Adrenal gland (tissue), 12 donors: Measurements from ENCODE around the gene NQO2. TPM values are rescaled to one million over a fixed set of nuclear protein-coding genes. Genes with fewer than 3 reads are reported as not detected.
A peak's percentile ranks its signal among the peaks of the same experiment; 100 is the strongest.

ENCODE experiments used
- DNase-seq, 7 donors: peaks; one replicate each; pipeline ENCODE4 v3.0.0-alpha.2; 2019 to 2020
- H3K27ac ChIP-seq, 5 donors: fragments of 200-600 bp; sonication (generic) in 4 of 5; 1 replicate in 3 of 5; 2 replicates in 2 of 5; pipeline versions ENCODE4 v1.5.1 to v1.8.0; 2016 to 2020; ENCODE audit warnings: mild to moderate bottlenecking in 1 of 5
- H3K27me3 ChIP-seq: fragments of 200-600 bp; 2 replicates; pipeline ENCODE4 v1.8.0; 2021
- H3K36me3 ChIP-seq, 2 donors: fragments of 200-600 bp; replicated peaks in 1 of 2; 1 replicate in 1 of 2; 2 replicates in 1 of 2; pipeline versions ENCODE4 v1.5.1 to v1.8.0; 2018 to 2022
- H3K4me1 ChIP-seq, 2 donors: fragments of 200-600 bp; replicated peaks in 1 of 2; 1 replicate in 1 of 2; 2 replicates in 1 of 2; pipeline versions ENCODE4 v1.5.1 to v1.8.0; 2018 to 2021
- H3K4me3 ChIP-seq, 4 donors: fragments of 200-600 bp; sonication (generic) in 3 of 4; one replicate each; pipeline ENCODE4 v1.5.1; 2016 to 2018
- H3K9me3 ChIP-seq, 3 donors: fragments of 200-600 bp; sonication (generic) in 1 of 3; replicated peaks in 1 of 3; 1 replicate in 2 of 3; 2 replicates in 1 of 3; pipeline versions ENCODE4 v1.5.1 to v1.8.0; 2016 to 2021
- CTCF ChIP-seq, 6 experiments: fragments of 450-650 bp in 4 of 6; fragments of 200-600 bp in 2 of 6; sonication (generic) in 1 of 6; IDR thresholded peaks; 1 replicate in 5 of 6; 2 replicates in 1 of 6; pipeline versions ENCODE4 v1.5.1 to v1.8.0; 2016 to 2021; ENCODE audit warnings: antibody characterized with exemption in 6 of 6, mild to moderate bottlenecking in 2 of 6, moderate library complexity in 1 of 6
- POLR2A ChIP-seq, 2 donors: fragments of 450-650 bp; IDR thresholded peaks; one replicate each; pipeline ENCODE4 v1.6.1; 2017; ENCODE audit warnings: antibody characterized with exemption in 2 of 2, mild to moderate bottlenecking in 2 of 2, moderate library complexity in 1 of 2
- WGBS, 4 donors: extraction: QIAGEN DNeasy Blood & Tissue Kit in 2 of 4; methylation state at CpG; one replicate each; pipeline versions ENCODE4 v1.1.5 to v1.1.7; 2013 to 2017; 5-methylcytosine and 5-hydroxymethylcytosine counted together
- intact Hi-C, 2 donors: fragments of 100-400 bp; cut with DNase I; formaldehyde crosslinking; loops; one replicate each; pipeline versions ENCODE4 v1.14.1 to v1.15.0; 2022 to 2023
- polyA plus RNA-seq, 3 donors: library from polyadenylated mRNA; stranded (reverse); fragments of 200-250 nt in 2 of 3; fragments of 350-450 nt in 1 of 3; fragmentation: Illumina TruSeq in 1 of 3; extraction: RNeasy Lipid Tissue Mini Kit (QIAGEN cat#74804) in 1 of 3; gene quantifications; one replicate each; pipeline ENCODE4 v1.2.3, GENCODE V29; 2013 to 2014
- total RNA-seq, 9 donors: library from RNA; depleted of rRNA in 4 of 9; stranded (reverse); fragments of >200 nt in 4 of 9; fragments of 120-200 nt in 1 of 9; fragmentation: NEBNext Ultra II Directional in 1 of 9; extraction: Animal tissue kit (Norgen Biotek cat#: 25700) in 1 of 9; gene quantifications; one replicate each; pipeline versions ENCODE4 v1.1.0 to v1.2.4, GENCODE V29; 2013 to 2023
- donor health status: healthy with polysubstance abuse.
- donor health status: Bipolar disorder and iron deficiency.
- donor health status: DM: yes; HTN: yes; CAD: no.
- donor health status: DM: no; HTN: no; CAD: no.
- donor health status: DM: no; HTN: no; CAD: no.
- donor health status: DM: yes; HTN: yes; CAD: no.

The NQO2 gene
- total and polyA plus RNA-seq, 12 donors, result 100 to 200 (median 157) TPM

GRCh38 chr6:3013901-3014674 is 14.4 kb downstream of the NQO2 start:
- intact Hi-C loops, result no loop called here

GRCh38 chr6:3014675-3015066 is 15.0 kb downstream of the NQO2 start:
- no peak for DNase-seq
- Histone ChIP-seq H3K36me3 (peaks cover 0 to 71% of the 10 kb centered on the region in 2 donors), H3K4me1 (peaks cover 14 to 31% of the 10 kb centered on the region in 2 donors), H3K27ac (no peak overlapping the region), H3K9me3 (peaks cover 0 to 13% (median 0%) of the 10 kb centered on the region in 3 donors), H3K4me3 (no peak overlapping the region), H3K27me3 (no peaks in the 10 kb centered on the region)
- intact Hi-C loops, result no loop called here
- no peak for TF ChIP-seq POLR2A (IDR thresholded peaks at IDR 0.05)
- TF ChIP-seq CTCF (IDR thresholded peaks at IDR 0.05), result no peak
- 94 to 98% (median 95%) methylated on average over 4 of the region's 4 CpGs for WGBS, 4 donors

More at GRCh38 chr6:3013901-3014674, 14.4 kb downstream of the NQO2 start:
- Histone ChIP-seq H3K4me3 (no peak overlapping the region), H3K27me3 (no peaks in the 10 kb centered on the region), H3K9me3 (peaks cover 0 to 13% (median 0%) of the 10 kb centered on the region in 3 donors), H3K4me1 (peaks cover 16 to 32% of the 10 kb centered on the region in 2 donors), H3K36me3 (peaks cover 0 to 69% of the 10 kb centered on the region in 2 donors), H3K27ac (peak overlapping the region in 1 of 5 donors; percentile 20)
- TF ChIP-seq POLR2A (IDR thresholded peaks at IDR 0.05) (no peak), CTCF (IDR thresholded peaks at IDR 0.05) (no peak)
- no peak for DNase-seq
- 88 to 89% (median 88%) methylated on average over 18 of the region's 18 CpGs for WGBS, 4 donors

GRCh38 chr6:3015144-3015543 is 15.4 kb downstream of the NQO2 start:
- 81 to 98% (median 94%) methylated on average over 7 to 10 of the region's 10 CpGs for WGBS, 4 donors
- peaks cover 0 to 13% (median 0%) of the 10 kb centered on the region in 3 donors for H3K9me3 ChIP-seq
- H3K27me3 ChIP-seq, result no peaks in the 10 kb centered on the region
- no peak overlapping the region for H3K4me3 ChIP-seq
- H3K4me1 ChIP-seq, result peaks cover 10 to 28% of the 10 kb centered on the region in 2 donors
- no peak for TF ChIP-seq POLR2A (IDR thresholded peaks at IDR 0.05)
- TF ChIP-seq CTCF (IDR thresholded peaks at IDR 0.05), result no peak
- H3K36me3 ChIP-seq, result peaks cover 0 to 72% of the 10 kb centered on the region in 2 donors
- intact Hi-C loops, result no loop called here
- no peak for DNase-seq
- H3K27ac ChIP-seq, result no peak overlapping the region

GRCh38 chr6:3016473-3017280 is 17.0 kb downstream of the NQO2 start:
- 96 to 97% (median 96%) methylated on average over 17 of the region's 17 CpGs for WGBS, 4 donors
- peaks cover 0 to 5% (median 0%) of the 10 kb centered on the region in 3 donors for H3K9me3 ChIP-seq
- H3K27ac ChIP-seq, result peak overlapping the region in 1 of 5 donors; percentile 72
- TF ChIP-seq CTCF (IDR thresholded peaks at IDR 0.05) (no peak), POLR2A (IDR thresholded peaks at IDR 0.05) (no peak)
- H3K36me3 ChIP-seq, result peaks cover 0 to 61% of the 10 kb centered on the region in 2 donors
- no peak overlapping the region for H3K4me3 ChIP-seq
- DNase-seq, result no peak
- no peaks in the 10 kb centered on the region for H3K27me3 ChIP-seq
- peaks cover 9 to 31% of the 10 kb centered on the region in 2 donors for H3K4me1 ChIP-seq
- intact Hi-C loops, result no loop called here
